Uterus (tissue), 2 donors: ENCODE data around the gene ITSN1.

Source experiments
- CTCF ChIP-seq, 4 experiments: fragments of 200-600 bp in 2 of 4; fragments of 450-650 bp in 2 of 4; sonication (generic) in 2 of 4; IDR thresholded peaks; one replicate each; pipeline ENCODE4 v1.5.1; 2016 to 2019; ENCODE audit warnings: antibody characterized with exemption in 4 of 4, mild to moderate bottlenecking in 2 of 4, moderate library complexity in 1 of 4
- POLR2A ChIP-seq, 2 donors: fragments of 450-650 bp; IDR thresholded peaks; one replicate each; pipeline ENCODE4 v1.6.1; 2016; ENCODE audit warnings: antibody characterized with exemption in 2 of 2, mild to moderate bottlenecking in 1 of 2, moderate library complexity in 1 of 2

GRCh38 chr21:33870768-33871167, 228.5 kb downstream of the ITSN1 start:
- TF ChIP-seq CTCF (IDR thresholded peaks at IDR 0.05) = no peak
- TF ChIP-seq POLR2A (IDR thresholded peaks at IDR 0.05) = no peak
